NCI-H460 (cell line): ENCODE data around the gene ADAM19. TPM values are rescaled to one million over a fixed set of nuclear protein-coding genes. Genes with fewer than 3 reads are reported as not detected.
"Not testable (repeated sequence)": the region's sequence is repeated elsewhere in the genome, so short reads cannot be mapped to it uniquely, and the experiment has no call there.

Experiments
- DNase-seq: peaks from one replicate; pipeline ENCODE4 v3.0.0-alpha.2; 2016; ENCODE audit warnings: low read depth; ENCODE audit errors: extremely low read depth
- small RNA-seq, 2 experiments: library from RNA; depleted of rRNA; stranded (forward); fragments of <200 nt; gene quantifications; one replicate each; pipeline ENCODE3, GENCODE V24; 2014
- total RNA-seq: library from RNA; depleted of rRNA; stranded (reverse); fragments of >200 nt; shearing (Covaris generic); gene quantifications from 2 replicates; pipeline ENCODE4 v1.2.3, GENCODE V29; 2014; rRNA removed

The ADAM19 gene
- total RNA-seq, 1 experiment from 2014 or later = 7.7 TPM

DNA sequence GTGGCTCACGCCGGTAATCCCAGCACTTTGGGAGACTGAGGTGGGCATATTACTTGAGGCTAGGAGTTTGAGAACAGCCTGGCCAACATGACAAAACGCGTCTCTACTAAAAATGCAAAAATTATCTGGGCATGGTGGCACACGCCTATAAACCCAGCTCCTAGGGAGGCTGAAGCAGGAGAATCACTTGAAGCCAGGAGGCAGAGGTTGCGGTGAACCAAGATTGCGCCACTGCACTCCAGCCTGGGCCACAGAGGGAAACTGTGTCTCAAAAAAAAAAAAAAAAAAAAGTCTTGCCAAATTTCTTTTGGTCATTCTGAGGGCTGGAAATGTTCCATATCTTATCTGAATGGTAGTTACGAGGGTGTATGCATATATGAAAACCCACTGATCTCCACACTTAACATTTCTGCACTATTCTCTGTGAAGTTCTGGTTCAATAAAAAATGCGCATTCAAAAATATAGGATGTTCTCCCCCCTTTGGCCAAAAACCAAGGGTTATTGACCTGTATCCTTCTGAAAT, 129.1 kb downstream of the ADAM19 start:
- no peak for DNase-seq

DNA sequence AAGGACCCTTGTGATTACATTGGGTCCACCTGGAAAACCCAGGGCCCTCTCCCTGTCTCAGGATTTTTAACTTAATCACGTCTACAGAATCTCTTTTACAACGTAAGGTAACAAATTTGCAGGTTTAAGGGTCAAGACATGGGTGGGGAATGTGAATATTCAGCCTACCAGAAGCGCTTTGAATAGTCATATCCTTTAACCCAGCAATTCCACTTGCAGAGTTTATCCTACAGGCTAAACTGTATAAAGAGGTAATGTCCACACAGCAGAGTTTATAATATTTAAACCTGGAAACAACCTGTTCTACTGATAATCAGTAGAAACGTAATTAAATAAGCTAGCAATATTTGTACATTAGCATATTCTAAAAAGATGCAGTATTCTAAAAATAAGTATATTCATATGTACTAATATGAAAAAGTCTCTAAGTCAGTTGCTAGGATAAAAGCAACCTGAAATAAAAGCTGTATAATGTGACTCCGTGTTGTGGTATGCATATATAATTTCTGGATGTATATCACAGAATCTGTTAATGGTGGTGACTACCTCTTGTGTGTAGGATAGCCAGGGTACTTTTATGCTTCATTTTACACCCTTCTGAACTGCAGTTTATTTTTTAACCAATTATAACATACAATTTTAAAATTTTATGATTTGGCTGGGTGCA, 129.7 kb downstream of the ADAM19 start:
- DNase-seq = no peak

DNA sequence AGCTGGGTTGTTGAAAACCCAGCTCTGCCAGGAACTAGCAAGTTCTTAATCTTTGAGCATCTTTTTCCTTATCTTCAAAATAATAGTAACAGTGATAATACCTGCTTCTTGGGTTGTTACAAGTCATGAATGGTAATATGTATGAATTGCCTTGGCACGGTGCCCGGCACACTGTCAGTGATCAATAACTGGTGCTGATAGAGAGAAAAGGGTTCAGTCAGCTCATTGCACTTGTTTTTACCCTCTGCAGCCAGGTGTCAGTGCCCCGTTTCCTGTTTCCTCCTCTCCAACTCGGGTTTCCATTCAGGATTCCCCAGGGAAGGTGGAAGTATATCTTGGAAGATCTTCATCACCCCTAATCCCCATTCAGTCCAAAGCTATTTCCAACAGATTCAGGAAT, 131.4 kb downstream of the ADAM19 start:
- DNase-seq = no peak

DNA sequence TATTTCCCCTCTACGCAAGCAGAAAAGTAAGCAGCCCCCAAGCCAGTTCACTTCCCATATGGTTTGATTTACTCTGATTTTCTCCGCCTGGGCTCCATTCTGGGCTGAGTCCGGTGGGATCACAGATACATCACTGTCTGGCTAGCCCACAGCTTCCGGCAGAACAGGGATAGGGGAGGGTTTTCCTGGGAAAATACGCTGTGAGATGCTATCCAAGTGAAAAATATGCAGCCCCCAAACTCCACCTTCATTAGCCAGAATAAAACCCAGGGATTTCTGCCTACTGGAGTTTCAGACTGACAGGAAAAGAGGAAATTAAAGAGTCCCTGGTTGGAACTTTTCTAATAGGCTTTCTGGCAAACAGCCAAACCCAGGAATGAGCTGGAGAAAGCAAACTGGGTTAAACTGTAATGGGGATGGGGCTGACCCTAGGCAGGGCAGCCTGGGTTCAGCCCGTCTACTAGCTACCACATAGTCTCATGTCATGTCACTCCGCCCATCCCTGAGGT, 132.5 kb downstream of the ADAM19 start:
- no peak for DNase-seq

DNA sequence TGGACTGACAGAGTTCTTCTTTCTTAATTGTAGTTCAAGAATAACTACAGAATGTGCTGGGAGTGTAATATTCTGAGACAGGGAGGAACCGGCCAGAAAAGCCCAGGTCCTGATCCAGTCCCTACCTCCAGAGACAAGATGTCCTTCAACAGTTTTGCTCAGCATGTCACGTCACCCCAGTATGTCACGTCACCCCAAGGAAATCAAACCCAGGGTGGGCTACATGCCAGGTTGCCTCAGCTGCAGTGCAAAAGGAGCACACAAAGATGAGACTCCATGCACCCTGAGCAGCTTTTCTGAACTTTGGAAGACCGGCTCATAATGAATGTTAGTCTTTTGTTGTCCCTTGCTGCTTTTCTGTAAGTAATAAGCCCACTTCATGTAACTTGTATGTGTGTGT, 141.5 kb downstream of the ADAM19 start:
- DNase-seq = no peak

DNA sequence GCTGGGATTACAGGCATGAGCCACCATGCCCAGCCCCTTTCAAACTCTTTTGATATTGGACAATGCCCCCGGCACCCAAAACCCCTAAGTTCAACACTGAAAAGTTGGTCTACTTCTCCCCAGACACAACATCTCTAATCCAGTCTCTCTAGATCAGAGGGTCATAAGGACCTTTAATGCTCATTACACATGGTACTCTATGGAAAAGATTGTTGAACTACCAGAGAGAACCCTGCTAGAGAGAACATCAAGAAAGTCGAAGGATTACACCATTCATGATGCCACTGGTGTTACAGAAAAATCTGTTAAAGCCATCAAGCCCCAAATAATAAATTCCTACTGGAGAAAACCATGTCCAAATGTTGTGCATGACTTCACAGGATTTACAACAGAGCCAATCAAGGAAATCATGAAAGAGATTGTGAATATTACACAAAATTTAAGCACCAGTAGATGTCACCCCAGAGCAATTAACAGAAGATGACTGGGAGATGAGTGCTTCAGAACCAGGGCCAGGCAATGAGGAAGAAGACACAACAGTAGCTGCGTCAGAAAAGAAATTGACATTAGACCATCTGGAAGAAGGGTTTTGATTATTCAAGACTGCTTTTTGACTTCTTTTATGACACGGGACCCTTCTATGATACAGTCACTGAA, 143.9 kb downstream of the ADAM19 start:
- DNase-seq = peak; percentile 53

DNA sequence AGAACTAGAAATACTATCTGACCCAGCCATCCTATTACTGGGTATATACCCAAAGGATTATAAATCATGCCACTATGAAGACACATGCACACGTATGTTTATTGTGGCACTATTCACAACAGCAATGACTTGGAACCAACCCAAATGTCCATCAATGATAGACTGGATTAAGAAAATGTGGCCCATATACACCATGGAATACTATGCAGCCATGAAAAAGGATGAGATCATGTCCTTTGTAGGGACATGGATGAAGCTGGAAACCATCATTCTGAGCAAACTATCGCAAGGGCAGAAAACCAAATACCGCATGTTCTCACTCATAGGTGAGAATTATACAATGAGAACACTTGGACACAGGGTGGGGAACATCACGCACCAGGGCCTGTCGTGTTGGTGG, 145.7 kb downstream of the ADAM19 start:
- DNase-seq = not testable (repeated sequence)

Small RNA genes lying within 50 kb of the gene (small RNA-seq; reads per million reads assigned to genes)
- 0 reads per million in 2 experiments for gene RNU6-390P

Other genes with a start within 250 kb of the ADAM19 start
- gene NIPAL4, start 115.6 kb downstream of the ADAM19 start, total RNA-seq = 0.23 and 0.32 TPM in 2 replicates
- gene SOX30, start 76.7 kb upstream of the ADAM19 start, total RNA-seq = not detected in 2 replicates
- gene C5orf52, start 95.8 kb upstream of the ADAM19 start, total RNA-seq = not detected in 2 replicates
- 39.0 and 43.4 TPM in 2 replicates for gene THG1L, start 155.6 kb upstream of the ADAM19 start, total RNA-seq
- 4.9 and 6.2 TPM in 2 replicates for gene LSM11, start 167.9 kb upstream of the ADAM19 start, total RNA-seq